Neural progenitor cell (in vitro differentiated cells): Measurements from ENCODE around the gene NCR2.

Source experiments
- CTCF ChIP-seq: fragments of 200-600 bp; sonication (generic); IDR thresholded peaks from 2 replicates; pipeline ENCODE4 v1.5.1; 2017; ENCODE audit warnings: antibody characterized with exemption, mild to moderate bottlenecking
- EZH2 ChIP-seq: fragments of 200-600 bp; sonication (generic); IDR thresholded peaks from 2 replicates; pipeline ENCODE4 v1.6.1; 2017; ENCODE audit warnings: antibody characterized with exemption, mild to moderate bottlenecking, moderate library complexity
- EZH2phosphoT487 ChIP-seq: fragments of 200-600 bp; sonication (generic); IDR thresholded peaks from 2 replicates; pipeline ENCODE4 v1.6.1; 2017; ENCODE audit warnings: antibody characterized with exemption

GRCh38 chr6:41355952-41356351 lies 20.5 kb downstream of the NCR2 start:
- TF ChIP-seq CTCF (no peak), EZH2phosphoT487 (no peak), EZH2 (no peak)
